H9 (cell line): Measurements from ENCODE around the gene WT1. TPM values are rescaled to one million over a fixed set of nuclear protein-coding genes. Genes with fewer than 3 reads are reported as not detected.
A peak's percentile ranks its signal among the peaks of the same experiment; 100 is the strongest.

Experiments
- DNase-seq: peaks from one replicate; pipeline ENCODE4 v3.0.0-alpha.2; 2017
- H2AFZ ChIP-seq: one replicate; pipeline ENCODE4 v1.6.1; 2013; ENCODE audit warnings: mild to moderate bottlenecking, low read length, control low read depth, moderate library complexity
- H2AK5ac ChIP-seq: 2 replicates; pipeline ENCODE4 v1.6.1; 2013; ENCODE audit warnings: low read length, control low read depth, mixed read lengths; ENCODE audit not compliant: insufficient read length
- H2BK120ac ChIP-seq: one replicate; pipeline ENCODE4 v1.6.1; 2013; ENCODE audit warnings: low read depth, mild to moderate bottlenecking, low read length, control low read depth, inconsistent platforms; ENCODE audit not compliant: poor library complexity, severe bottlenecking
- H2BK12ac ChIP-seq: 2 replicates; pipeline ENCODE4 v1.6.1; 2013; ENCODE audit warnings: low read length, control low read depth, mixed read lengths, low read depth; ENCODE audit not compliant: insufficient read length
- H2BK15ac ChIP-seq: 2 replicates; pipeline ENCODE4 v1.6.1; 2013; ENCODE audit warnings: low read depth, low read length, control low read depth
- H2BK20ac ChIP-seq: one replicate; pipeline ENCODE4 v1.6.1; 2013; ENCODE audit warnings: low read depth, mild to moderate bottlenecking, low read length, control low read depth, inconsistent platforms; ENCODE audit not compliant: poor library complexity, severe bottlenecking
- H2BK5ac ChIP-seq: 2 replicates; pipeline ENCODE4 v1.6.1; 2013; ENCODE audit warnings: low read length, control low read depth, mixed read lengths; ENCODE audit not compliant: insufficient read length
- H3K14ac ChIP-seq: 2 replicates; pipeline ENCODE4 v1.6.1; 2013; ENCODE audit warnings: low read length, control low read depth; ENCODE audit not compliant: insufficient read depth
- H3K18ac ChIP-seq: 2 replicates; pipeline ENCODE4 v1.6.1; 2013; ENCODE audit warnings: low read depth, mild to moderate bottlenecking, mixed read lengths, low read length, control low read depth; ENCODE audit not compliant: insufficient read length
- H3K23ac ChIP-seq: 2 replicates; pipeline ENCODE4 v1.6.1; 2013; ENCODE audit warnings: low read length, control low read depth, mixed read lengths, low read depth; ENCODE audit not compliant: insufficient read length
- H3K23me2 ChIP-seq: 2 replicates; pipeline ENCODE4 v1.6.1; 2013; ENCODE audit warnings: low read depth, mild to moderate bottlenecking, mixed read lengths, low read length, control low read depth; ENCODE audit not compliant: insufficient read length, poor library complexity, severe bottlenecking
- H3K27ac ChIP-seq: 2 replicates; pipeline ENCODE4 v1.5.1; 2013; ENCODE audit warnings: low read length, control low read depth, mixed read lengths, low read depth; ENCODE audit not compliant: insufficient read length
- H3K27me3 ChIP-seq: 2 replicates; pipeline ENCODE4 v1.6.1; 2013; ENCODE audit warnings: low read length, control low read depth, inconsistent platforms; ENCODE audit not compliant: insufficient read depth
- H3K4ac ChIP-seq: 2 replicates; pipeline ENCODE4 v1.6.1; 2013; ENCODE audit warnings: low read depth, mild to moderate bottlenecking, control low read depth, inconsistent platforms, low read length, moderate library complexity
- H3K4me1 ChIP-seq: 2 replicates; pipeline ENCODE4 v1.6.1; 2013; ENCODE audit warnings: low read length, control low read depth, inconsistent platforms; ENCODE audit not compliant: insufficient read depth
- H3K4me2 ChIP-seq: 2 replicates; pipeline ENCODE4 v1.6.1; 2013; ENCODE audit warnings: low read length, control low read depth, mixed read lengths; ENCODE audit not compliant: insufficient read length, insufficient read depth
- H3K56ac ChIP-seq: 2 replicates; pipeline ENCODE4 v1.6.1; 2013; ENCODE audit warnings: low read depth, mild to moderate bottlenecking, mixed read lengths, low read length, control low read depth; ENCODE audit not compliant: insufficient read length
- H3K79me1 ChIP-seq: 2 replicates; pipeline ENCODE4 v1.6.1; 2013; ENCODE audit warnings: low read depth, mild to moderate bottlenecking, moderate library complexity, low read length, control low read depth, inconsistent platforms; ENCODE audit not compliant: insufficient read depth, poor library complexity, severe bottlenecking
- H3K79me2 ChIP-seq: 2 replicates; pipeline ENCODE4 v1.6.1; 2013; ENCODE audit warnings: low read length, control low read depth, inconsistent platforms; ENCODE audit not compliant: insufficient read depth
- H3K9ac ChIP-seq: 2 replicates; pipeline ENCODE4 v1.6.1; 2013; ENCODE audit warnings: low read length, control low read depth, mixed read lengths; ENCODE audit not compliant: insufficient read length; ENCODE audit errors: extremely low read depth
- H3K9me3 ChIP-seq: one replicate; pipeline ENCODE4 v1.6.1; 2013; ENCODE audit warnings: low read depth, low read length, inconsistent platforms; ENCODE audit not compliant: control insufficient read depth
- H3T11ph ChIP-seq: one replicate; pipeline ENCODE4 v1.6.1; 2013; ENCODE audit warnings: mild to moderate bottlenecking, low read length, control low read depth, inconsistent platforms
- H4K20me1 ChIP-seq: one replicate; pipeline ENCODE4 v1.6.1; 2013; ENCODE audit not compliant: control insufficient read depth, insufficient read length, insufficient read depth
- H4K5ac ChIP-seq: 2 replicates; pipeline ENCODE4 v1.6.1; 2013; ENCODE audit warnings: low read depth, mild to moderate bottlenecking, mixed read lengths, low read length, control low read depth; ENCODE audit not compliant: insufficient read length
- H4K8ac ChIP-seq: replicated peaks from 2 replicates; pipeline ENCODE4 v1.6.1; 2013; ENCODE audit warnings: low read length, control low read depth, mixed read lengths, low read depth; ENCODE audit not compliant: insufficient read length
- H4K91ac ChIP-seq: 2 replicates; pipeline ENCODE4 v1.6.1; 2013; ENCODE audit warnings: low read depth, mild to moderate bottlenecking, moderate library complexity, mixed read lengths, low read length, control low read depth; ENCODE audit not compliant: insufficient read length
- H3K27ac Mint-ChIP-seq, 3 experiments: 2 replicates in 2 of 3; 3 replicates in 1 of 3; pipeline ENCODE4 v1.8.0; 2020 to 2021; ENCODE audit warnings: mixed read lengths in 3 of 3, mild to moderate bottlenecking in 1 of 3, moderate library complexity in 1 of 3
- H3K27me3 Mint-ChIP-seq: 2 replicates; pipeline ENCODE4 v1.8.0; 2021; ENCODE audit warnings: low read depth, mild to moderate bottlenecking, moderate library complexity, mixed read lengths
- H3K36me3 Mint-ChIP-seq, 3 experiments: 2 replicates in 2 of 3; 3 replicates in 1 of 3; pipeline ENCODE4 v1.8.0; 2020 to 2021; ENCODE audit warnings: low read depth in 3 of 3, mixed read lengths in 3 of 3; ENCODE audit not compliant: insufficient read depth in 1 of 3
- H3K4me1 Mint-ChIP-seq, 2 experiments: 2 replicates each; pipeline ENCODE4 v1.8.0; 2020; ENCODE audit warnings: mixed read lengths in 2 of 2
- H3K4me3 Mint-ChIP-seq, 2 experiments: 2 replicates in 1 of 2; 3 replicates in 1 of 2; pipeline ENCODE4 v1.8.0; 2020 to 2021; ENCODE audit warnings: mild to moderate bottlenecking in 2 of 2, mixed read lengths in 2 of 2, moderate library complexity in 1 of 2
- H3K9me3 Mint-ChIP-seq, 2 experiments: 2 replicates in 1 of 2; 3 replicates in 1 of 2; pipeline ENCODE4 v1.8.0; 2020; ENCODE audit warnings: mild to moderate bottlenecking in 2 of 2, mixed read lengths in 2 of 2, moderate library complexity in 1 of 2
- CTCF ChIP-seq: fragments of 200-600 bp; sonication (generic); conservative IDR thresholded peaks from 3 replicates; pipeline ENCODE4 v1.8.0; 2021; ENCODE audit warnings: antibody characterized with exemption, mild to moderate bottlenecking
- WGBS: extraction: QIAGEN DNeasy Blood & Tissue Kit; methylation state at CpG from one replicate; pipeline ENCODE4 v1.1.7; 2013; ENCODE audit warnings: missing lambda C conversion rate, low lambda C conversion rate, mixed read lengths; ENCODE audit not compliant: insufficient read length; ENCODE audit errors: extremely low coverage; 5-methylcytosine and 5-hydroxymethylcytosine counted together
- total RNA-seq: library from RNA; stranded (reverse); gene quantifications from 2 replicates; pipeline ENCODE4 v1.2.1, GENCODE V29; 2021

WT1 gene
- total RNA-seq, 1 experiment from 2014 or later: 0.20 TPM

GRCh38 chr11:32426819-32427615 is 8.3 kb downstream of the WT1 start:
- H3K4ac ChIP-seq: no peak overlapping the region
- Mint-ChIP-seq H3K36me3 (no peaks in the 10 kb centered on the region; a peak in 1 of 7 replicates), H3K4me1 (peaks cover 37 to 48% of the 10 kb centered on the region in 2 experiments), H3K9me3 (peaks cover 2 to 4% of the 10 kb centered on the region in 2 experiments; a peak in 4 of 5 replicates), H3K27me3 (peaks cover 100% of the 10 kb centered on the region), H3K27ac (no peak overlapping the region), H3K4me3 (peak overlapping the region; percentile 60 to 80)
- H3K56ac ChIP-seq: no peak overlapping the region
- peak; percentile 60 for DNase-seq
- H3K23ac ChIP-seq: no peak overlapping the region
- H4K8ac ChIP-seq: no peak overlapping the region
- H3K23me2 ChIP-seq: peaks cover 7% of the 10 kb centered on the region
- H2BK5ac ChIP-seq: no peak overlapping the region
- no peak overlapping the region for H3K27ac ChIP-seq
- H2AFZ ChIP-seq: no peak overlapping the region
- peaks cover 5% of the 10 kb centered on the region; the same call in 1 of the 2 replicates for H3K4me1 ChIP-seq
- peaks cover 68% of the 10 kb centered on the region for H3K27me3 ChIP-seq
- H4K5ac ChIP-seq: no peak overlapping the region
- H4K91ac ChIP-seq: no peak overlapping the region
- no peak overlapping the region for H3K14ac ChIP-seq
- H3K4me2 ChIP-seq: peak overlapping the region; percentile 57
- no peak overlapping the region for H3T11ph ChIP-seq
- no peak overlapping the region for H2BK20ac ChIP-seq
- H3K9ac ChIP-seq: no peak overlapping the region
- no peaks in the 10 kb centered on the region for H3K79me2 ChIP-seq
- no peak for TF ChIP-seq CTCF
- H2BK12ac ChIP-seq: no peak overlapping the region
- no peak overlapping the region for H2BK15ac ChIP-seq
- no peaks in the 10 kb centered on the region for H4K20me1 ChIP-seq
- no CpG with 5 or more reads among the region's 59 CpGs for WGBS
- H3K79me1 ChIP-seq: no peaks in the 10 kb centered on the region
- H3K18ac ChIP-seq: no peak overlapping the region
- H2BK120ac ChIP-seq: no peak overlapping the region
- no peaks in the 10 kb centered on the region for H3K9me3 ChIP-seq
- H2AK5ac ChIP-seq: no peak overlapping the region
